Mucosa of gallbladder (tissue), 1 donor: ENCODE data around the gene AHCTF1. TPM values are rescaled to one million over a fixed set of nuclear protein-coding genes. Genes with fewer than 3 reads are reported as not detected.
"Not testable (repeated sequence)": the region's sequence is repeated elsewhere in the genome, so short reads cannot be mapped to it uniquely, and the experiment has no call there.

ENCODE experiments used
- DNase-seq: peaks from one replicate; pipeline ENCODE4 v3.0.0-alpha.2; 2020; ENCODE audit warnings: low spot score
- total RNA-seq: library from RNA; stranded (reverse); gene quantifications from one replicate; pipeline ENCODE4 v1.2.1, GENCODE V29; 2021
- donor health status: DM: no; HTN: no; CAD: no.

AHCTF1 gene
- total RNA-seq, 1 donor from 2014 or later: 25.7 TPM

GRCh38 chr1:246838118-246838456 is 93.7 kb downstream of the AHCTF1 start:
- no peak for DNase-seq

GRCh38 chr1:246837418-246838117 is 94.2 kb downstream of the AHCTF1 start:
- no peak for DNase-seq

GRCh38 chr1:246836209-246836966 is 95.4 kb downstream of the AHCTF1 start:
- DNase-seq: no peak

GRCh38 chr1:246831543-246831942 is 100.2 kb downstream of the AHCTF1 start:
- no peak for DNase-seq

GRCh38 chr1:246828818-246829217 is 102.9 kb downstream of the AHCTF1 start:
- no peak for DNase-seq

- no peak for DNase-seq
Measured at GRCh38 chr1:246827396-246827795, 104.4 kb downstream of the AHCTF1 start.

GRCh38 chr1:246825557-246826175 is 106.1 kb downstream of the AHCTF1 start:
- no peak for DNase-seq

- DNase-seq: no peak
Measured at GRCh38 chr1:246824541-246824940, 107.2 kb downstream of the AHCTF1 start.

- not testable (repeated sequence) for DNase-seq
Measured at GRCh38 chr1:246822154-246822553, 109.6 kb downstream of the AHCTF1 start.

GRCh38 chr1:246820666-246821065 is 111.1 kb downstream of the AHCTF1 start:
- DNase-seq: no peak

- not testable (repeated sequence) for DNase-seq
Measured at GRCh38 chr1:246817778-246818177, 114.0 kb downstream of the AHCTF1 start.

GRCh38 chr1:246815693-246816270 is 116.0 kb downstream of the AHCTF1 start:
- DNase-seq: no peak

GRCh38 chr1:246814890-246815289 is 116.9 kb downstream of the AHCTF1 start:
- no peak for DNase-seq

- DNase-seq: not testable (repeated sequence)
Measured at GRCh38 chr1:246813325-246813724, 118.4 kb downstream of the AHCTF1 start.

- DNase-seq: no peak
Measured at GRCh38 chr1:246811985-246812384, 119.8 kb downstream of the AHCTF1 start.

GRCh38 chr1:246809473-246809872 is 122.3 kb downstream of the AHCTF1 start:
- no peak for DNase-seq

GRCh38 chr1:246805135-246805716 is 126.5 kb downstream of the AHCTF1 start:
- no peak for DNase-seq

GRCh38 chr1:246803883-246804282 is 127.9 kb downstream of the AHCTF1 start:
- no peak for DNase-seq

- no peak for DNase-seq
Measured at GRCh38 chr1:246803373-246803772, 128.4 kb downstream of the AHCTF1 start.

- no peak for DNase-seq
Measured at GRCh38 chr1:246801241-246802020, 130.3 kb downstream of the AHCTF1 start.

GRCh38 chr1:246800756-246801155 is 131.0 kb downstream of the AHCTF1 start:
- DNase-seq: no peak
